ENCODE data around the gene KLK10. TPM values are rescaled to one million over a fixed set of nuclear protein-coding genes. Genes with fewer than 3 reads are reported as not detected.

The KLK10 gene
- total RNA-seq, 2 experiments from 2014 or later: not detected

DNA sequence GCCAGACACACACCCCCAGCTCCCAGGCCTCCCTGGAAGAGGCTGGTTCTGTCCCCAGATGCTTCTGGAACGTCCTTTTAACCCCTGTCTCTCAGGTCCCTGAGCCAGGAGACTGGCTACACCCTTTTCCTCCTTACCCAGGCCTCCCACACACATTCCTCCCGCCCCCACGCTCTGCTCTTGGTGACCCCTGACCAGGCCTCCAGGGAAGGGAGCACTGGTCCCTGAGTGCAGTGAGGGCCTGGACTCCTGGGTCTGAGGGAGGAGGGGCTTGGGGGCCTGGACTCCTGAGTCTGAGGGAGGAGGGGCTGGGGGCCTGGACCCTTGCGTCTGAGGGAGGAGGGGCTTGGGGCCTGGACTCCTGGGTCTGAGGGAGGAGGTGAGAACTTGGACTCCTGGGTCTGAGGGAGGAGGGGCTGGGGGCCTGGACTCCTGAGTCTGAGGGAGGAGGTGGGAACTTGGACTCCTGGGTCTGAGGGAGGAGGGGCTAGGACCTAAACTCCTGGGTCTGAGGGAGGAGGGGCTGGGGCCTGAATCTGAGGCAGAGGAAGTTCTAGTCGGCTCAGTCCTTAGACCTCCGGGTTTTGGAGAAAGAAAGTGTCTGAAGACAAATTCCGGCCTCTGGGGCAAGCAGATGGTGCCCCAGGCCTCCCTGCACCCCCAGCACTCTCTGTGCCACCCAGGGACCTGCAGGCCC, 50.6 kb downstream of the KLK10 start:
- no peak overlapping the region for H3K27ac Mint-ChIP-seq
- DNase-seq: no peak
- H3K4me1 ChIP-seq (ENCODE audit: insufficient read depth, low read length): no peaks in the 10 kb centered on the region
- no peaks in the 10 kb centered on the region for H3K36me3 Mint-ChIP-seq (ENCODE audit: low read depth)
- H3K4me3 Mint-ChIP-seq: no peak overlapping the region
- ChIA-PET CTCF (no interaction called here), POLR2A (no interaction called here)
- TF ChIP-seq, protein P1, sequence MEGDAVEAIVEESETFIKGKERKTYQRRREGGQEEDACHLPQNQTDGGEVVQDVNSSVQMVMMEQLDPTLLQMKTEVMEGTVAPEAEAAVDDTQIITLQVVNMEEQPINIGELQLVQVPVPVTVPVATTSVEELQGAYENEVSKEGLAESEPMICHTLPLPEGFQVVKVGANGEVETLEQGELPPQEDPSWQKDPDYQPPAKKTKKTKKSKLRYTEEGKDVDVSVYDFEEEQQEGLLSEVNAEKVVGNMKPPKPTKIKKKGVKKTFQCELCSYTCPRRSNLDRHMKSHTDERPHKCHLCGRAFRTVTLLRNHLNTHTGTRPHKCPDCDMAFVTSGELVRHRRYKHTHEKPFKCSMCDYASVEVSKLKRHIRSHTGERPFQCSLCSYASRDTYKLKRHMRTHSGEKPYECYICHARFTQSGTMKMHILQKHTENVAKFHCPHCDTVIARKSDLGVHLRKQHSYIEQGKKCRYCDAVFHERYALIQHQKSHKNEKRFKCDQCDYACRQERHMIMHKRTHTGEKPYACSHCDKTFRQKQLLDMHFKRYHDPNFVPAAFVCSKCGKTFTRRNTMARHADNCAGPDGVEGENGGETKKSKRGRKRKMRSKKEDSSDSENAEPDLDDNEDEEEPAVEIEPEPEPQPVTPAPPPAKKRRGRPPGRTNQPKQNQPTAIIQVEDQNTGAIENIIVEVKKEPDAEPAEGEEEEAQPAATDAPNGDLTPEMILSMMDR (IDR thresholded peaks at IDR 0.05): no peak
- H3K27me3 ChIP-seq (ENCODE audit: control insufficient read depth in 1 of 2, insufficient read depth in 2 of 2, low read length in 2 of 2): peaks cover 4 to 12% of the 10 kb centered on the region in 2 experiments
- peaks cover 0 to 11% of the 10 kb centered on the region in 2 experiments for H3K9me3 ChIP-seq (ENCODE audit: control insufficient read depth in 1 of 2, insufficient read depth in 1 of 2, low read length in 2 of 2)
- no peaks in the 10 kb centered on the region for H3K36me3 ChIP-seq (ENCODE audit: insufficient read depth, low read length)
- H3K4me1 Mint-ChIP-seq (ENCODE audit: low read depth): no peaks in the 10 kb centered on the region
- H3K4me3 ChIP-seq (ENCODE audit: low read length): no peak overlapping the region
- peaks cover 73% of the 10 kb centered on the region for H3K27me3 Mint-ChIP-seq
- intact Hi-C loops (cut with DNase I, micrococcal nuclease): no loop called here
- peaks cover 2% of the 10 kb centered on the region for H3K9me3 Mint-ChIP-seq
- no peak for ATAC-seq (ENCODE audit: poor library complexity)
- no peak overlapping the region for H3K27ac ChIP-seq (ENCODE audit: low read depth in 1 of 2, low read length in 2 of 2)

DNA sequence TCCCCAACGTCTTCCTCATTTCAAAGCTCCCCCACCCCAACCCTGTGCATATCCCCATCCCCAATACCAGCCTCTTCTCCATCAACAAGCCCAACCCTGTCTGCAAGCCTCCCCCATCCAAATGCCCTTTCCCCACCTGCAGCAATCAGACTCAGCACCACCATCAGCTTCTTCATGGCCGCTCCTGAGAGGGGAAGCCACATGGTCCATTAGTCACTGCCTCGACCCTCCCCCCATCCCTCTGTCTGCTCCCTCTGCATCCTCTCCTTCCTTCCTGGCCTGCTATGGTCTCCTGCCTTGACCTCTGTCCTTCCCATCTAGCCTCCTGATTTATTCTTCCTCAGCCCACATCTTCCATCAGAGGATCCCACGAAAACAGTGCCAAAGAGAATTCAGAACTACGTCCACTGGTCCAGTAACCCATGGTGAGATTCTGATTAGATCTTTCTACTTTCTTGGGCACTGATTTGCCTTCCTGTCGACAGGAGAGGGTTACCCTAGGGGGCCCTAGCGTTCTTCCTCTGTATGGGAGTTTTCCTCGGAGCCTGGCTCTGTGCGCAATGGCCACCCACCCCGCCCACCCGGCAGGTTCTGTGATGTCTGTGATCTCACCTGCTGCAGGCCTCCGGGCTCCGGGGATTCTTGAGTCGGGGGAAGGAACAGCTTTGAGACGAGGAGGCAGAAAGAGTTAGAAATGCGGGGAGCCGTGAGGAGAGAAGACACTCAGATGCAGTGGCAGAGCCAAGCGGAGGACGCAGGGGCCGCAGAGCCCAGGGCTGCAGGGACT, 51.4 kb downstream of the KLK10 start:
- TF ChIP-seq, protein P1 (IDR thresholded peaks at IDR 0.05): no peak
- H3K27me3 ChIP-seq (ENCODE audit: control insufficient read depth in 1 of 2, insufficient read depth in 2 of 2, low read length in 2 of 2): peaks cover 4 to 12% of the 10 kb centered on the region in 2 experiments
- Mint-ChIP-seq H3K4me1 (ENCODE audit: low read depth) (no peaks in the 10 kb centered on the region), H3K36me3 (ENCODE audit: low read depth) (no peaks in the 10 kb centered on the region), H3K27ac (no peak overlapping the region), H3K9me3 (peaks cover 5% of the 10 kb centered on the region), H3K4me3 (no peak overlapping the region), H3K27me3 (peaks cover 70% of the 10 kb centered on the region)
- no peak overlapping the region for H3K27ac ChIP-seq (ENCODE audit: low read depth in 1 of 2, low read length in 2 of 2)
- ChIA-PET CTCF (no interaction called here), POLR2A (no interaction called here)
- no peak for ATAC-seq (ENCODE audit: poor library complexity)
- no peaks in the 10 kb centered on the region for H3K4me1 ChIP-seq (ENCODE audit: insufficient read depth, low read length)
- no peak overlapping the region for H3K4me3 ChIP-seq (ENCODE audit: low read length)
- intact Hi-C loops (cut with DNase I, micrococcal nuclease): no loop called here
- H3K9me3 ChIP-seq (ENCODE audit: control insufficient read depth in 1 of 2, insufficient read depth in 1 of 2, low read length in 2 of 2): peaks cover 0 to 15% of the 10 kb centered on the region in 2 experiments
- no peak for DNase-seq
- no peaks in the 10 kb centered on the region for H3K36me3 ChIP-seq (ENCODE audit: insufficient read depth, low read length)

DNA sequence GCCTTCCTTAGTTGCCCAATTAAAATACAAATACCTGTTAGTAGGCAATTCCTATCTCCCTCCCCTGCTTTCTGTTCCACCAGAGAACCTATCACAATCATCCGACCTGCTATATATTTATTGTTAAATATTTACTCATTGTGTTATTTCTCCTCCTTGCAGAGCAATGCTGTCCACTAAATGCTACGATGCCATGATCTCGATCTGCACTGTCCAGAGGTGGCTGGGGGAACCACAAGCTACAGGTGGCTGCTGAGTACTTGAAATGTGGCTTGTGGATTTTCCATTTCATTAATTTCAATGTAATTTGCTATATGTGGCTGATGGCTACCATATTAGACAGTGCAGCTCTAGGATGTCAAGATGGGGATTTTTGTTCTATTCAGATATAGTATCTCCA, 55.2 kb downstream of the KLK10 start:
- Mint-ChIP-seq H3K4me1 (ENCODE audit: low read depth) (no peaks in the 10 kb centered on the region), H3K27me3 (peaks cover 55% of the 10 kb centered on the region), H3K27ac (no peak overlapping the region), H3K4me3 (no peak overlapping the region), H3K36me3 (ENCODE audit: low read depth) (peaks cover 3% of the 10 kb centered on the region), H3K9me3 (peaks cover 18% of the 10 kb centered on the region)
- Histone ChIP-seq H3K9me3 (ENCODE audit: control insufficient read depth in 1 of 2, insufficient read depth in 1 of 2, low read length in 2 of 2) (peaks cover 0 to 22% of the 10 kb centered on the region in 2 experiments), H3K4me3 (ENCODE audit: low read length) (no peak overlapping the region), H3K4me1 (ENCODE audit: insufficient read depth, low read length) (no peaks in the 10 kb centered on the region), H3K27ac (ENCODE audit: low read depth in 1 of 2, low read length in 2 of 2) (no peak overlapping the region), H3K27me3 (ENCODE audit: control insufficient read depth in 1 of 2, insufficient read depth in 2 of 2, low read length in 2 of 2) (peaks cover 2 to 12% of the 10 kb centered on the region in 2 experiments), H3K36me3 (ENCODE audit: insufficient read depth, low read length) (no peaks in the 10 kb centered on the region)
- CTCF ChIA-PET: no interaction called here
- intact Hi-C loops (cut with DNase I, micrococcal nuclease): no loop called here
- no peak for DNase-seq
- POLR2A ChIA-PET: no interaction called here
- ATAC-seq (ENCODE audit: poor library complexity): no peak
- TF ChIP-seq, protein P1 (IDR thresholded peaks at IDR 0.05): no peak
